ENCODE results near the gene BCOR. TPM values are rescaled to one million over a fixed set of nuclear protein-coding genes. Genes with fewer than 3 reads are reported as not detected.

BCOR gene
- total and polyA plus RNA-seq, 2 of the 8 experiments (the other 6 are each of a cell fraction or from before 2014, with no cell fraction given), result 25.0 to 50.8 TPM

DNA sequence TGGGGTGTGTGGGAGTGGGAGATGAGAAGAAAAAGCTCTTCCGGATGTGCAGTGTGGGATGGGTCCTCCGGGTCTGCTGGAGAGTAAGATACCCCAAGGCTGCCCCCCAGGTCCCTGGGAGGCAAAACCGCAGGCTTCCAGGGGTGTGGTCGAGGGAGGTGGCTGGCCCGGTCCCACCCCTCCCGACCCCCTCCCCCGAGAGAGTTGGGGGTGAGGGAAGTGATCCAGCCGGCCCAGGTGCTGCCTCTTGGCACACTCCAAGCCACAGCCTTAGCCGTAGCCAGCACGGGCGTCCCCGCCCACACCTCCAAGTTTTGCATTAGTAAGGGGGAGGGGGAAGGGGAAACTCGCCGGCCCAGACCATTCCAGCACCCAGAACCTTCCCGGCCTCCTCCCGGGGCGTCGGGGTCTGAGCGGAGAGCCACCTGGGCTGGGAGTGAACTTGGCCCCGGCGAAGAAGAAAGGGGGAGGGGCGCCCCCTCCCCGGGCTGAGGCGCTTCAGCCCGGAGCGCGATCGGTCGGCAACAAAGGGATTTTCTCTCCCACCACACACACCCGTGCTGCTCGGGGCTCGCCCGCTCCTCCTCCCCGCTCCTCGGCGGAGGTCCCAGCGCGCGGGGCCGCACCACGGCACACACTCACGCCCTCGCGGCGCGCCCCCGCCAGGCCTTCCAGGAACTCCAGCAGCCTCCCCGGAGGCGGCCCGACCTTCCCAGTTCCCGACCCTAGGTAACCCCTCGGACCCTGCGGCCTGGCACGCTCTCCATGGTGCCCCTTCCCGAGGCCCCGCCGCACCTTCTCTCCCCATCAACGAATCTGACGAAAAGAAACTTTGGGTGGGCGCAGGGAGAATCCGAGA lies 14.4 kb downstream of the BCOR start:
- POLR2A ChIA-PET (ENCODE audit: partially characterized antibody), result interaction anchor here (0.9 to 5.3 kb wide), 4 partner anchors 9 to 85 kb away, joined by 3 to 30 read pairs (median 4); no protein-coding TSS in a partner anchor
- WGBS, 2 experiments (ENCODE audit: extremely low coverage in 1 of 2, insufficient coverage in 1 of 2, insufficient read length in 1 of 2, insufficient replicate concordance in 2 of 2, low coverage in 1 of 2, low lambda C conversion rate in 2 of 2, missing lambda C conversion rate in 1 of 2), result 1% methylated on average over 26 of the region's 61 CpGs; no CpG with 5 or more reads in 1 of the 2 experiments
- no peak overlapping the region for H2AFZ ChIP-seq (ENCODE audit: low read length)

More for the DNA sequence above, 14.4 kb downstream of the BCOR start:
- no peaks in the 10 kb centered on the region for H3K9me3 ChIP-seq (ENCODE audit: insufficient read depth in 2 of 2, low read depth in 1 of 2, low read length in 1 of 2)
- H3K23ac ChIP-seq (ENCODE audit: insufficient read length), result no peak overlapping the region
- H2BK20ac ChIP-seq (ENCODE audit: low read length), result no peak overlapping the region
- H3K14ac ChIP-seq (ENCODE audit: insufficient read length), result no peak overlapping the region
- no peak overlapping the region for H4K8ac ChIP-seq (ENCODE audit: extremely low read depth, insufficient read depth, low read length)
- H3K36me3 ChIP-seq (ENCODE audit: control insufficient read depth in 2 of 4, insufficient read depth in 4 of 4, low read length in 3 of 4), result no peaks in the 10 kb centered on the region
- TF ChIP-seq RAD21 (IDR thresholded peaks at IDR 0.05 in 1 of 2, conservative IDR thresholded peaks at IDR 0.05 in 1 of 2; ENCODE audit: low read depth in 2 of 2, low read length in 2 of 2), result no peak
- TF ChIP-seq RBBP5 (IDR thresholded peaks at IDR 0.05; ENCODE audit: borderline replicate concordance, low read depth, low read length), result peak; percentile 54; the same call in 1 of the 2 replicates
- 0 out of 3 replicates have a peak, but pooled peaks of 1 of the 2 experiments have one; percentile 23 for TF ChIP-seq POLR2A (IDR thresholded peaks at IDR 0.05; ENCODE audit: control extremely low read depth in 1 of 2, low read depth in 2 of 2, low read length in 2 of 2)
- CTCF ChIA-PET (ENCODE audit: partially characterized antibody), result interaction anchor here (2.9 kb wide), 1 partner anchor 10 kb away, joined by 11 read pairs; no protein-coding TSS in a partner anchor
- peaks cover 19 to 57% (median 40%) of the 10 kb centered on the region in 4 experiments for H3K4me1 ChIP-seq (replicated peaks in 1 of 4; ENCODE audit: control insufficient read depth in 3 of 4, insufficient read depth in 4 of 4, low read length in 3 of 4)
- no peak overlapping the region for H3K56ac ChIP-seq (replicated peaks; ENCODE audit: insufficient read length, low read depth, low read length)
- H3K4me2 ChIP-seq (ENCODE audit: insufficient read depth in 1 of 2, low read depth in 2 of 2, low read length in 2 of 2), result peak overlapping the region; percentile 71 to 81
- H2BK120ac ChIP-seq (replicated peaks; ENCODE audit: low read depth, low read length), result no peak overlapping the region
- peaks cover 2% of the 10 kb centered on the region; the same call in 1 of the 2 replicates for H3K79me1 ChIP-seq (ENCODE audit: low read depth, low read length)
- no peak overlapping the region for H3K4ac ChIP-seq (replicated peaks; ENCODE audit: insufficient read length, low read depth, low read length)
- H3K79me2 ChIP-seq (ENCODE audit: control insufficient read depth in 1 of 2, insufficient read depth in 2 of 2, low read length in 2 of 2), result peaks cover 5 to 90% of the 10 kb centered on the region in 2 experiments; a peak in 3 of 4 replicates
- H2BK12ac ChIP-seq (ENCODE audit: low read depth, low read length), result no peak overlapping the region
- no peak overlapping the region for H4K91ac ChIP-seq (replicated peaks; ENCODE audit: insufficient read length, low read length)
- H2AK5ac ChIP-seq (ENCODE audit: low read depth, low read length), result no peak overlapping the region
- peak overlapping the region in 2 of 4 experiments; percentile 0 to 13; a peak in 1 of 7 replicates for H3K9ac ChIP-seq (replicated peaks in 1 of 4; ENCODE audit: extremely low read depth in 1 of 4, low read depth in 3 of 4, low read length in 3 of 4)
- peaks cover 50 to 51% of the 10 kb centered on the region in 2 experiments for H4K20me1 ChIP-seq (replicated peaks in 1 of 2; ENCODE audit: control insufficient read depth in 1 of 2, insufficient read depth in 2 of 2, low read length in 2 of 2)
- no peak overlapping the region for H2BK5ac ChIP-seq (ENCODE audit: low read depth, low read length)
- no peak overlapping the region for H2BK15ac ChIP-seq (ENCODE audit: low read length)
- H3K23me2 ChIP-seq (ENCODE audit: low read depth, low read length), result peaks cover 4% of the 10 kb centered on the region; the same call in 1 of the 2 replicates
- H3K27ac ChIP-seq (ENCODE audit: low read depth, low read length), result no peak overlapping the region
- H3K18ac ChIP-seq (ENCODE audit: extremely low read depth, low read length), result no peak overlapping the region; the same call in 1 of the 2 replicates
- peak overlapping the region; percentile 17 to 61 (median 28); a peak in 7 of 8 replicates for H3K4me3 ChIP-seq (ENCODE audit: extremely low read depth in 1 of 4, insufficient read depth in 2 of 4, low read depth in 3 of 4, low read length in 4 of 4)
- FAIRE-seq (no peak), DNase-seq (ENCODE audit: low read depth in 1 of 2, low spot score in 2 of 2) (peak in 1 of 2 experiments; percentile 57)
- H4K5ac ChIP-seq (ENCODE audit: insufficient read length, low read depth, low read length), result no peak overlapping the region
- peaks cover 0 to 37% (median 14%) of the 10 kb centered on the region in 4 experiments; a peak in 5 of 7 replicates for H3K27me3 ChIP-seq (replicated peaks in 1 of 4; ENCODE audit: control insufficient read depth in 3 of 4, extremely low read depth in 1 of 4, insufficient read depth in 3 of 4, low read length in 3 of 4)

Data from H1 (cell line).